Natural killer cell treated with Interleukin-12 subunit alpha and Interleukin-12 subunit beta and Interleukin-15 and Interleukin-18, amount 100 ng/mL, for 72 hours (primary cell): Measurements from ENCODE around the gene ATP13A3. TPM values are rescaled to one million over a fixed set of nuclear protein-coding genes. Genes with fewer than 3 reads are reported as not detected.

Experiments
- ATAC-seq, 2 donors: fragments of 150-1000 bp; cut with Tn5 transposase in 1 of 2; sonication (Bioruptor Pico), chemical (Tn5 transposase) in 1 of 2; 2 replicates each; pipeline ENCODE4 v1.10.0; 2021
- DNase-seq: peaks from one replicate; pipeline ENCODE4 v3.0.0; 2022; ENCODE audit warnings: low spot score
- H3K27ac Mint-ChIP-seq, 2 donors: 1 replicate in 1 of 2; 2 replicates in 1 of 2; pipeline ENCODE4 v1.8.0; 2022; ENCODE audit warnings: mixed read lengths in 2 of 2, mild to moderate bottlenecking in 1 of 2, moderate library complexity in 1 of 2
- H3K27me3 Mint-ChIP-seq, 2 donors: 1 replicate in 1 of 2; 2 replicates in 1 of 2; pipeline ENCODE4 v1.8.0; 2022; ENCODE audit warnings: mixed read lengths in 2 of 2
- H3K36me3 Mint-ChIP-seq: one replicate; pipeline ENCODE4 v1.8.0; 2022; ENCODE audit warnings: mixed read lengths
- H3K4me1 Mint-ChIP-seq, 2 donors: 1 replicate in 1 of 2; 2 replicates in 1 of 2; pipeline ENCODE4 v1.8.0; 2022; ENCODE audit warnings: low read depth in 2 of 2, mixed read lengths in 2 of 2, mild to moderate bottlenecking in 1 of 2
- H3K4me3 Mint-ChIP-seq: one replicate; pipeline ENCODE4 v1.8.0; 2022; ENCODE audit warnings: mixed read lengths
- H3K9me3 Mint-ChIP-seq: 2 replicates; pipeline ENCODE4 v1.8.0; 2022; ENCODE audit warnings: mixed read lengths
- total RNA-seq, 2 donors: library from RNA; stranded (reverse); gene quantifications; one replicate each; pipeline ENCODE4 v1.2.3, GENCODE V29; 2022

Gene ATP13A3
- total RNA-seq, 2 donors from 2014 or later = 67.6 to 157 TPM

GRCh38 chr3:194481103-194481502 is 5.7 kb downstream of the ATP13A3 start:
- Mint-ChIP-seq H3K27me3 (no peaks in the 10 kb centered on the region), H3K4me3 (no peak overlapping the region), H3K4me1 (peaks cover 16 to 28% of the 10 kb centered on the region in 2 donors), H3K9me3 (no peaks in the 10 kb centered on the region), H3K27ac (no peak overlapping the region), H3K36me3 (peaks cover 12% of the 10 kb centered on the region)
- DNase-seq = no peak
- no peak for ATAC-seq

GRCh38 chr3:194476784-194477183 is 10.0 kb downstream of the ATP13A3 start:
- peaks cover 11 to 16% of the 10 kb centered on the region in 2 donors for H3K4me1 Mint-ChIP-seq
- peaks cover 4% of the 10 kb centered on the region for H3K36me3 Mint-ChIP-seq
- no peaks in the 10 kb centered on the region for H3K9me3 Mint-ChIP-seq
- no peak overlapping the region for H3K4me3 Mint-ChIP-seq
- no peak overlapping the region for H3K27ac Mint-ChIP-seq
- no peak for ATAC-seq
- DNase-seq = no peak
- no peaks in the 10 kb centered on the region for H3K27me3 Mint-ChIP-seq

GRCh38 chr3:194475978-194476377 is 10.8 kb downstream of the ATP13A3 start:
- Mint-ChIP-seq H3K4me1 (peaks cover 8 to 12% of the 10 kb centered on the region in 2 donors), H3K9me3 (no peaks in the 10 kb centered on the region), H3K4me3 (no peak overlapping the region), H3K27ac (no peak overlapping the region), H3K27me3 (no peaks in the 10 kb centered on the region), H3K36me3 (no peaks in the 10 kb centered on the region)
- DNase-seq = no peak
- ATAC-seq = no peak

- no peaks in the 10 kb centered on the region for H3K27me3 Mint-ChIP-seq
- H3K9me3 Mint-ChIP-seq = no peaks in the 10 kb centered on the region
- no peaks in the 10 kb centered on the region for H3K36me3 Mint-ChIP-seq
- ATAC-seq = no peak
- H3K27ac Mint-ChIP-seq = peak overlapping the region in 1 of 2 donors; percentile 35
- no peak for DNase-seq
- peaks cover 8 to 17% of the 10 kb centered on the region in 2 donors for H3K4me1 Mint-ChIP-seq
- no peak overlapping the region for H3K4me3 Mint-ChIP-seq
Measured at GRCh38 chr3:194475138-194475932, 11.5 kb downstream of the ATP13A3 start.

- Mint-ChIP-seq H3K9me3 (no peaks in the 10 kb centered on the region), H3K4me1 (peaks cover 8 to 17% of the 10 kb centered on the region in 2 donors), H3K4me3 (no peak overlapping the region), H3K27ac (peak overlapping the region in 1 of 2 donors; percentile 35), H3K27me3 (no peaks in the 10 kb centered on the region), H3K36me3 (no peaks in the 10 kb centered on the region)
- DNase-seq (no peak), ATAC-seq (no peak)
Measured at GRCh38 chr3:194474675-194475074, 12.1 kb downstream of the ATP13A3 start.

GRCh38 chr3:194472290-194472920 is 14.4 kb downstream of the ATP13A3 start:
- H3K27ac Mint-ChIP-seq = peak overlapping the region in 1 of 2 donors; percentile 41
- DNase-seq (peak; percentile 66), ATAC-seq (peak; percentile 62 to 76)
- H3K4me3 Mint-ChIP-seq = no peak overlapping the region
- no peaks in the 10 kb centered on the region for H3K36me3 Mint-ChIP-seq
- H3K9me3 Mint-ChIP-seq = no peaks in the 10 kb centered on the region
- H3K27me3 Mint-ChIP-seq = no peaks in the 10 kb centered on the region
- H3K4me1 Mint-ChIP-seq = peaks cover 8 to 17% of the 10 kb centered on the region in 2 donors

GRCh38 chr3:194471863-194472262 is 14.9 kb downstream of the ATP13A3 start:
- ATAC-seq (no peak), DNase-seq (no peak)
- Mint-ChIP-seq H3K4me3 (no peak overlapping the region), H3K9me3 (no peaks in the 10 kb centered on the region), H3K36me3 (no peaks in the 10 kb centered on the region), H3K4me1 (peaks cover 8 to 17% of the 10 kb centered on the region in 2 donors), H3K27ac (peak overlapping the region in 1 of 2 donors; percentile 41), H3K27me3 (no peaks in the 10 kb centered on the region)

- Mint-ChIP-seq H3K36me3 (no peaks in the 10 kb centered on the region), H3K4me1 (peaks cover 8 to 22% of the 10 kb centered on the region in 2 donors), H3K27ac (no peak overlapping the region), H3K4me3 (no peak overlapping the region), H3K9me3 (no peaks in the 10 kb centered on the region), H3K27me3 (no peaks in the 10 kb centered on the region)
- no peak for DNase-seq
- no peak for ATAC-seq
Measured at GRCh38 chr3:194470615-194471014, 16.2 kb downstream of the ATP13A3 start.

- no peak for ATAC-seq
- Mint-ChIP-seq H3K4me1 (peaks cover 8 to 20% of the 10 kb centered on the region in 2 donors), H3K27me3 (no peaks in the 10 kb centered on the region), H3K4me3 (no peak overlapping the region), H3K36me3 (no peaks in the 10 kb centered on the region), H3K27ac (no peak overlapping the region), H3K9me3 (no peaks in the 10 kb centered on the region)
- DNase-seq = no peak
Measured at GRCh38 chr3:194469977-194470376, 16.8 kb downstream of the ATP13A3 start.

- Mint-ChIP-seq H3K27ac (no peak overlapping the region), H3K4me1 (peaks cover 11 to 16% of the 10 kb centered on the region in 2 donors), H3K27me3 (no peaks in the 10 kb centered on the region), H3K4me3 (no peak overlapping the region), H3K36me3 (no peaks in the 10 kb centered on the region), H3K9me3 (no peaks in the 10 kb centered on the region)
- no peak for ATAC-seq
- no peak for DNase-seq
Measured at GRCh38 chr3:194468086-194468485, 18.7 kb downstream of the ATP13A3 start.

GRCh38 chr3:194466761-194467356 is 19.9 kb downstream of the ATP13A3 start:
- Mint-ChIP-seq H3K4me3 (no peak overlapping the region), H3K27ac (no peak overlapping the region), H3K36me3 (no peaks in the 10 kb centered on the region), H3K9me3 (no peaks in the 10 kb centered on the region), H3K4me1 (peaks cover 6 to 9% of the 10 kb centered on the region in 2 donors), H3K27me3 (no peaks in the 10 kb centered on the region)
- no peak for ATAC-seq
- no peak for DNase-seq

- no peak for ATAC-seq
- Mint-ChIP-seq H3K9me3 (no peaks in the 10 kb centered on the region), H3K36me3 (no peaks in the 10 kb centered on the region), H3K4me1 (peaks cover 6 to 9% of the 10 kb centered on the region in 2 donors), H3K27ac (no peak overlapping the region), H3K27me3 (no peaks in the 10 kb centered on the region), H3K4me3 (peak overlapping the region; percentile 25)
- DNase-seq = no peak
Measured at GRCh38 chr3:194465920-194466570, 20.8 kb downstream of the ATP13A3 start.

- Mint-ChIP-seq H3K9me3 (no peaks in the 10 kb centered on the region), H3K4me1 (peaks cover 5 to 6% of the 10 kb centered on the region in 2 donors), H3K36me3 (no peaks in the 10 kb centered on the region), H3K27me3 (no peaks in the 10 kb centered on the region), H3K4me3 (no peak overlapping the region), H3K27ac (peak overlapping the region in 1 of 2 donors; percentile 8)
- DNase-seq (no peak), ATAC-seq (no peak)
Measured at GRCh38 chr3:194465246-194465645, 21.6 kb downstream of the ATP13A3 start.
